Keratinocyte (primary cell): ENCODE results near the gene AQP9.

Experiments used
- EZH2 ChIP-seq: IDR thresholded peaks from one replicate; pipeline ENCODE4 v1.6.1; 2012; ENCODE audit warnings: inconsistent platforms, mild to moderate bottlenecking, low read length, moderate library complexity
- TF ChIP-seq, protein P1 (sequence below), 3 experiments: IDR thresholded peaks in 1 of 3; conservative IDR thresholded peaks in 1 of 3; optimal IDR thresholded peaks in 1 of 3; 2 replicates in 2 of 3; 3 replicates in 1 of 3; pipeline versions ENCODE3 to v1.5.1; 2011; ENCODE audit warnings: low read length in 3 of 3, mild to moderate bottlenecking in 3 of 3, moderate library complexity in 2 of 3, control low read depth in 1 of 3, inconsistent platforms in 1 of 3; ENCODE audit not compliant: insufficient read depth in 2 of 3; ENCODE audit errors: extremely low read depth in 1 of 3

DNA sequence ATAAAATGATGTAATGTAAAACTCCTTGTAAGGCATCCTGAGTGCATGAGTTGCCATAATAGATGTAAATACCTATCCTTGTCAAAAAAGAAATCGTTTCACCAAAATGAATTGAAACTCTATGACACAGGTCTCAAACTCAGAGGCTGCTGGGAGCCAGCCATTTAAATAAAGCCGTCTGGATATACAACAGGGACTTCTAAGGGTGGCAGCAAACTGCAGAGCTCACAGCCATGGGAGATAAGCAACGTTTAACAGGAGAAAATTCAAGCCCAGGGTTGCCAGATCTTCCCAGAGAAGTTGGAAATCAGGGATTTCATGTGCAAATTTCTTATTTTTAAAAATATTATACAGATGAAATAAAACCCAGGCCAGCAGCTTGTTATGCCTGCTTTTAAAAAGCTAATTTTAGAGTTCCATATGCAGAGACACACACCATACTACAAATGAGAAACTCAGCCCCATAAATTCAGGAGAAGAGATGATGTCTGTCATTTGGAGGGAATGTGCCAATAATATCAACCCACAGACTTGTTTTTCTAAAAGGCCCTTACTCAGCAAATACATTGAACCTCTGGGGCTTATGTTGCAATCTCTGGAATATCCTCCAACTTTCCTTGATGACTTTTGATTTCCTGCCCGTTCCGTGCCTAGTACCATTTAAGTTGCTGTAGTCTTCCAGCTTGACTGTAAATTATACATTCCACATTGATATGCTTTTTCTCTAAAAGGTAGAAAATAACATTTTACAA is 75.6 kb downstream of the AQP9 start:
- TF ChIP-seq, protein P1, sequence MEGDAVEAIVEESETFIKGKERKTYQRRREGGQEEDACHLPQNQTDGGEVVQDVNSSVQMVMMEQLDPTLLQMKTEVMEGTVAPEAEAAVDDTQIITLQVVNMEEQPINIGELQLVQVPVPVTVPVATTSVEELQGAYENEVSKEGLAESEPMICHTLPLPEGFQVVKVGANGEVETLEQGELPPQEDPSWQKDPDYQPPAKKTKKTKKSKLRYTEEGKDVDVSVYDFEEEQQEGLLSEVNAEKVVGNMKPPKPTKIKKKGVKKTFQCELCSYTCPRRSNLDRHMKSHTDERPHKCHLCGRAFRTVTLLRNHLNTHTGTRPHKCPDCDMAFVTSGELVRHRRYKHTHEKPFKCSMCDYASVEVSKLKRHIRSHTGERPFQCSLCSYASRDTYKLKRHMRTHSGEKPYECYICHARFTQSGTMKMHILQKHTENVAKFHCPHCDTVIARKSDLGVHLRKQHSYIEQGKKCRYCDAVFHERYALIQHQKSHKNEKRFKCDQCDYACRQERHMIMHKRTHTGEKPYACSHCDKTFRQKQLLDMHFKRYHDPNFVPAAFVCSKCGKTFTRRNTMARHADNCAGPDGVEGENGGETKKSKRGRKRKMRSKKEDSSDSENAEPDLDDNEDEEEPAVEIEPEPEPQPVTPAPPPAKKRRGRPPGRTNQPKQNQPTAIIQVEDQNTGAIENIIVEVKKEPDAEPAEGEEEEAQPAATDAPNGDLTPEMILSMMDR (optimal IDR thresholded peaks at IDR 0.05 in 1 of 3, IDR thresholded peaks at IDR 0.05 in 1 of 3, conservative IDR thresholded peaks at IDR 0.05 in 1 of 3; ENCODE audit: extremely low read depth in 1 of 3, insufficient read depth in 2 of 3, low read length in 3 of 3) = no peak
- no peak for TF ChIP-seq EZH2
